ENCODE measurements around the gene ATP8A2. TPM values are rescaled to one million over a fixed set of nuclear protein-coding genes. Genes with fewer than 3 reads are reported as not detected.

Gene ATP8A2
- total and polyA plus RNA-seq, 4 donors, result 0.01 to 0.08 (median 0.05) TPM; not detected in 1

DNA sequence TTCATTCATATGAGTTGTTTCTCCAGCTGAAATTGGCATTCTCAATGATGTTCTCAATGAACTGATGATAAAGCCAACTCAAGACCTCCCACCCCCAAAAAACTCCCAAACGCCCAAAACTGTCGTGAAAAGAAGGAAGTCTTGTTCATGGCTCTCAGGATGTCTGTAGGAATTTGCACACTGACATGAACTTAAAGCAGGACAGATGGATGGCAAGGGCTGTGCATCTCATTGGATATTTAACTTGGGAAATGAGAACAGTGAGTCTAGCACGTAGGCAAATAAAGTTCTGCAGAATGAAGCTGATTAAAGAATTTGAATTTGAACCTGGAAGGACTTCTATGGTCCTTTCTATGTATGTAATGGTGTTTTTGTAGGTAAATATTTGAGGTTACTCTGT is 374.4 kb downstream of the ATP8A2 start:
- Histone ChIP-seq H3K9me3 (ENCODE audit: control insufficient read depth in 4 of 4, low read length in 3 of 4) (peaks cover 0 to 10% (median 0%) of the 10 kb centered on the region in 4 donors), H3K27me3 (ENCODE audit: control insufficient read depth in 4 of 4, insufficient read depth in 4 of 4, low read length in 3 of 4) (peaks cover 0 to 13% (median 0%) of the 10 kb centered on the region in 4 donors), H3K36me3 (ENCODE audit: control insufficient read depth in 4 of 4, insufficient read depth in 3 of 4, low read depth in 1 of 4, low read length in 3 of 4) (no peaks in the 10 kb centered on the region), H3K9ac (ENCODE audit: low read depth in 1 of 2, low read length in 2 of 2) (no peak overlapping the region), H3K4me3 (ENCODE audit: low read depth in 1 of 3, low read length in 3 of 3) (no peak overlapping the region), H3K4me1 (ENCODE audit: control insufficient read depth in 4 of 4, insufficient read depth in 4 of 4, low read length in 3 of 4) (no peaks in the 10 kb centered on the region), H3K27ac (ENCODE audit: low read depth in 1 of 2, low read length in 2 of 2) (no peak overlapping the region)
- TF ChIP-seq FOXA2 (IDR thresholded peaks at IDR 0.05) (no peak), FOXA1 (IDR thresholded peaks at IDR 0.05) (no peak), RXRA (IDR thresholded peaks at IDR 0.05) (no peak), HNF4G (IDR thresholded peaks at IDR 0.05) (no peak), YY1 (IDR thresholded peaks at IDR 0.05) (no peak), GABPA (IDR thresholded peaks at IDR 0.05 in 1 of 2, conservative IDR thresholded peaks at IDR 0.05 in 1 of 2) (no peak), NR2F2 (IDR thresholded peaks at IDR 0.05) (no peak)
- DNase-seq (ENCODE audit: low spot score), result no peak
- 79% methylated on average over 3 of the region's 3 CpGs for whole genome bisulfite sequencing

DNA sequence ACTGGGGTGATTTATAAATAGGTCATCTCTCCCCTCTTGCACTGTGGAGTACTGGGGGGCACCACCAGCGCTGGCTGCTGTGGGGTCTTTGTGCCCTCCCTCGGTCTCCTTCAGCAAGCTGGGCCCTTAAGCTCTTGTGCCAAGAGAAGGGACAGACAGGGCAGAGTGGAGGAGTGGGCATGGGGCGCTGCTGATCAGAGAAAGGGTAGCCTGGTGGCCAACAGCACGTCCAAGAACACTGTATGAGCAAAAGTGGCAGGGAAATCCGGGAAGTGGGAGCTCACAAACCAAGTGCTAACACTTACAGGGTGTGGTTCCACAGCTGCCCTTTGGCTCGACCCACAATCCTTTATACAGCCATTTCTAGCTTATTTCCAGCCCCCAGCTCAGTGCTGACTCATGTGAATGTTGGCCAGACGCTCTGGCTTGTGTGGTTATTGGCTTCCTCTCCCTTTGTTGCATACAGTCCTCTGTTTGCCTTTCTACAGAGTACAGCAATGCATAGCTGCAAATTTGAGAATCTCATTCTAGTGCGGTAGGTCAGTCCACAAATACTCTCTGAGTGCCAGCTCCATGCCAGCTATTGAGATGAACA is 381.3 kb downstream of the ATP8A2 start:
- no peak overlapping the region for H3K9ac ChIP-seq (ENCODE audit: low read depth in 1 of 2, low read length in 2 of 2)
- H3K27ac ChIP-seq (ENCODE audit: low read depth in 1 of 2, low read length in 2 of 2), result no peak overlapping the region
- 64% methylated on average over 8 of the region's 8 CpGs for WGBS
- H3K36me3 ChIP-seq (ENCODE audit: control insufficient read depth in 4 of 4, insufficient read depth in 3 of 4, low read depth in 1 of 4, low read length in 3 of 4), result no peaks in the 10 kb centered on the region
- peaks cover 0 to 11% (median 3%) of the 10 kb centered on the region in 4 donors for H3K27me3 ChIP-seq (ENCODE audit: control insufficient read depth in 4 of 4, insufficient read depth in 4 of 4, low read length in 3 of 4)
- H3K9me3 ChIP-seq (ENCODE audit: control insufficient read depth in 4 of 4, low read length in 3 of 4), result no peaks in the 10 kb centered on the region
- TF ChIP-seq, protein P1, sequence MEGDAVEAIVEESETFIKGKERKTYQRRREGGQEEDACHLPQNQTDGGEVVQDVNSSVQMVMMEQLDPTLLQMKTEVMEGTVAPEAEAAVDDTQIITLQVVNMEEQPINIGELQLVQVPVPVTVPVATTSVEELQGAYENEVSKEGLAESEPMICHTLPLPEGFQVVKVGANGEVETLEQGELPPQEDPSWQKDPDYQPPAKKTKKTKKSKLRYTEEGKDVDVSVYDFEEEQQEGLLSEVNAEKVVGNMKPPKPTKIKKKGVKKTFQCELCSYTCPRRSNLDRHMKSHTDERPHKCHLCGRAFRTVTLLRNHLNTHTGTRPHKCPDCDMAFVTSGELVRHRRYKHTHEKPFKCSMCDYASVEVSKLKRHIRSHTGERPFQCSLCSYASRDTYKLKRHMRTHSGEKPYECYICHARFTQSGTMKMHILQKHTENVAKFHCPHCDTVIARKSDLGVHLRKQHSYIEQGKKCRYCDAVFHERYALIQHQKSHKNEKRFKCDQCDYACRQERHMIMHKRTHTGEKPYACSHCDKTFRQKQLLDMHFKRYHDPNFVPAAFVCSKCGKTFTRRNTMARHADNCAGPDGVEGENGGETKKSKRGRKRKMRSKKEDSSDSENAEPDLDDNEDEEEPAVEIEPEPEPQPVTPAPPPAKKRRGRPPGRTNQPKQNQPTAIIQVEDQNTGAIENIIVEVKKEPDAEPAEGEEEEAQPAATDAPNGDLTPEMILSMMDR (IDR thresholded peaks at IDR 0.05; ENCODE audit: low read depth, low read length, missing input control), result no peak
- TF ChIP-seq, protein P2, sequence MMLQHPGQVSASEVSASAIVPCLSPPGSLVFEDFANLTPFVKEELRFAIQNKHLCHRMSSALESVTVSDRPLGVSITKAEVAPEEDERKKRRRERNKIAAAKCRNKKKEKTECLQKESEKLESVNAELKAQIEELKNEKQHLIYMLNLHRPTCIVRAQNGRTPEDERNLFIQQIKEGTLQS (IDR thresholded peaks at IDR 0.05), result no peak
- TF ChIP-seq, protein P3, sequence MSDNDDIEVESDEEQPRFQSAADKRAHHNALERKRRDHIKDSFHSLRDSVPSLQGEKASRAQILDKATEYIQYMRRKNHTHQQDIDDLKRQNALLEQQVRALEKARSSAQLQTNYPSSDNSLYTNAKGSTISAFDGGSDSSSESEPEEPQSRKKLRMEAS (IDR thresholded peaks at IDR 0.05), result no peak
- TF ChIP-seq FOXA2 (IDR thresholded peaks at IDR 0.05), result no peak
- TF ChIP-seq YY1 (IDR thresholded peaks at IDR 0.05), result no peak
- TF ChIP-seq RAD21 (IDR thresholded peaks at IDR 0.05), result no peak
- TF ChIP-seq HNF4G (IDR thresholded peaks at IDR 0.05), result no peak
- TF ChIP-seq EGR1 (IDR thresholded peaks at IDR 0.05; ENCODE audit: low read depth in 2 of 2), result no peak
- no peak for TF ChIP-seq GABPA (IDR thresholded peaks at IDR 0.05 in 1 of 2, conservative IDR thresholded peaks at IDR 0.05 in 1 of 2)
- TF ChIP-seq SP1 (IDR thresholded peaks at IDR 0.05), result no peak
- no peak for TF ChIP-seq JUND (IDR thresholded peaks at IDR 0.05)
- no peak for DNase-seq (ENCODE audit: low spot score)
- no peak overlapping the region for H3K4me3 ChIP-seq (ENCODE audit: low read depth in 1 of 3, low read length in 3 of 3)
- no peaks in the 10 kb centered on the region for H3K4me1 ChIP-seq (ENCODE audit: control insufficient read depth in 4 of 4, insufficient read depth in 4 of 4, low read length in 3 of 4)

DNA sequence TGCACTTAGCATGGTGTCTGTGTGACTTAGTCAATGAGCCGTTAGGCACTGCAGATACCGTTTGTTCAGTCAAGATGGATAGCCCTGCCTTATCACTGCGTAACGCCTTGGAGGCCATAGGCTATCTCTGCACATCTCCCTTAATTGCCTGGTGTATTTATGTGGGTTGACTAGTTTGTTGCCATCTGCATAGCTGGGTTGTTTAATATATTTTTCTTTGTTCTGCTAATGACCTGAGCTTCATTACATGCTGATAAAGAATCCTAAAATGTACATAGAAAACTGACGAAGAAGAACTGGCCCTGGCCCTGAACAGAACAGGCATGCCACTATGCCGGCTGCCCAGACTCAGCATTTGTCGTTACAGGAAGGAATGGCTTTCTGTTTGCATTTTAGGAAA is 382.2 kb downstream of the ATP8A2 start:
- Histone ChIP-seq H3K9me3 (ENCODE audit: control insufficient read depth in 4 of 4, low read length in 3 of 4) (no peaks in the 10 kb centered on the region), H3K9ac (ENCODE audit: low read depth in 1 of 2, low read length in 2 of 2) (no peak overlapping the region), H3K27me3 (ENCODE audit: control insufficient read depth in 4 of 4, insufficient read depth in 4 of 4, low read length in 3 of 4) (peaks cover 0 to 11% (median 3%) of the 10 kb centered on the region in 4 donors), H3K4me1 (ENCODE audit: control insufficient read depth in 4 of 4, insufficient read depth in 4 of 4, low read length in 3 of 4) (no peaks in the 10 kb centered on the region), H3K36me3 (ENCODE audit: control insufficient read depth in 4 of 4, insufficient read depth in 3 of 4, low read depth in 1 of 4, low read length in 3 of 4) (no peaks in the 10 kb centered on the region), H3K27ac (ENCODE audit: low read depth in 1 of 2, low read length in 2 of 2) (no peak overlapping the region), H3K4me3 (ENCODE audit: low read depth in 1 of 3, low read length in 3 of 3) (no peak overlapping the region)
- DNase-seq (ENCODE audit: low spot score), result no peak
- 57% methylated on average over 7 of the region's 7 CpGs for WGBS
- TF ChIP-seq, protein P2 (IDR thresholded peaks at IDR 0.05), result no peak
- no peak for TF ChIP-seq YY1 (IDR thresholded peaks at IDR 0.05)
- TF ChIP-seq, protein P4, sequence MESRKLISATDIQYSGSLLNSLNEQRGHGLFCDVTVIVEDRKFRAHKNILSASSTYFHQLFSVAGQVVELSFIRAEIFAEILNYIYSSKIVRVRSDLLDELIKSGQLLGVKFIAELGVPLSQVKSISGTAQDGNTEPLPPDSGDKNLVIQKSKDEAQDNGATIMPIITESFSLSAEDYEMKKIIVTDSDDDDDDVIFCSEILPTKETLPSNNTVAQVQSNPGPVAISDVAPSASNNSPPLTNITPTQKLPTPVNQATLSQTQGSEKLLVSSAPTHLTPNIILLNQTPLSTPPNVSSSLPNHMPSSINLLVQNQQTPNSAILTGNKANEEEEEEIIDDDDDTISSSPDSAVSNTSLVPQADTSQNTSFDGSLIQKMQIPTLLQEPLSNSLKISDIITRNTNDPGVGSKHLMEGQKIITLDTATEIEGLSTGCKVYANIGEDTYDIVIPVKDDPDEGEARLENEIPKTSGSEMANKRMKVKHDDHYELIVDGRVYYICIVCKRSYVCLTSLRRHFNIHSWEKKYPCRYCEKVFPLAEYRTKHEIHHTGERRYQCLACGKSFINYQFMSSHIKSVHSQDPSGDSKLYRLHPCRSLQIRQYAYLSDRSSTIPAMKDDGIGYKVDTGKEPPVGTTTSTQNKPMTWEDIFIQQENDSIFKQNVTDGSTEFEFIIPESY (IDR thresholded peaks at IDR 0.05), result no peak

Data from liver (tissue), 9 donors.